Lung (tissue), 12 donors: ENCODE measurements around the gene SRP54. TPM values are rescaled to one million over a fixed set of nuclear protein-coding genes. Genes with fewer than 3 reads are reported as not detected.

ENCODE experiments used
- ATAC-seq: fragments of 200-7000 bp; cut with Tn5 transposase; one replicate; pipeline ENCODE4 v1.9.1; 2020; ENCODE audit warnings: moderate number of reproducible peaks; ENCODE audit not compliant: insufficient read depth, low FRiP score
- DNase-seq, 3 donors: peaks; one replicate each; pipeline ENCODE4 v3.0.0-alpha.2; 2013 to 2017
- H3K27ac ChIP-seq, 2 donors: one replicate each; pipeline ENCODE4 v1.5.1; 2013; ENCODE audit warnings: mild to moderate bottlenecking in 2 of 2, moderate library complexity in 2 of 2, control low read depth in 1 of 2, inconsistent platforms in 1 of 2, low read depth in 1 of 2, low read length in 1 of 2
- H3K27me3 ChIP-seq, 3 donors: one replicate each; pipeline ENCODE4 v1.5.1; 2013; ENCODE audit warnings: low read length in 2 of 3; ENCODE audit not compliant: control insufficient read depth in 3 of 3, insufficient read depth in 3 of 3
- H3K36me3 ChIP-seq, 4 donors: one replicate each; pipeline ENCODE4 v1.5.1; 2013; ENCODE audit warnings: low read length in 4 of 4, mild to moderate bottlenecking in 1 of 4, moderate library complexity in 1 of 4; ENCODE audit not compliant: control insufficient read depth in 4 of 4, insufficient read depth in 4 of 4
- H3K4me1 ChIP-seq, 5 donors: one replicate each; pipeline ENCODE4 v1.5.1; 2013; ENCODE audit warnings: low read length in 5 of 5, mild to moderate bottlenecking in 2 of 5, moderate library complexity in 1 of 5; ENCODE audit not compliant: control insufficient read depth in 5 of 5, insufficient read depth in 5 of 5
- H3K4me3 ChIP-seq: one replicate; pipeline ENCODE4 v1.5.1; 2013; ENCODE audit warnings: mild to moderate bottlenecking, control low read depth, moderate library complexity
- H3K9ac ChIP-seq, 2 donors: one replicate each; pipeline ENCODE4 v1.5.1; 2013; ENCODE audit warnings: low read length in 2 of 2, control low read depth in 1 of 2; ENCODE audit not compliant: insufficient read depth in 1 of 2
- H3K9me3 ChIP-seq, 4 donors: one replicate each; pipeline ENCODE4 v1.5.1; 2013; ENCODE audit warnings: low read length in 3 of 4, mild to moderate bottlenecking in 1 of 4, moderate library complexity in 1 of 4; ENCODE audit not compliant: control insufficient read depth in 4 of 4, insufficient read depth in 3 of 4
- CTCF ChIP-seq: IDR thresholded peaks from 2 replicates; pipeline ENCODE4 v1.5.1; 2012; ENCODE audit warnings: mild to moderate bottlenecking; ENCODE audit errors: control extremely low read depth, extremely low read depth
- WGBS, 2 donors: extraction: QIAGEN DNeasy Blood & Tissue Kit; methylation state at CpG; one replicate each; pipeline ENCODE4 v1.1.7; 2013; 5-methylcytosine and 5-hydroxymethylcytosine counted together
- polyA plus RNA-seq, 2 donors: library from polyadenylated mRNA; stranded (reverse); fragments of 200-250 nt; gene quantifications; one replicate each; pipeline ENCODE4 v1.2.1, GENCODE V29; 2013
- total RNA-seq, 2 donors: library from RNA; depleted of rRNA in 1 of 2; stranded (reverse); fragments of >200 nt in 1 of 2; gene quantifications; one replicate each; pipeline ENCODE4 v1.2.1, GENCODE V29; 2014 to 2021
- donor health status: control.
- donor health status: control.
- donor health status: Bipolar disorder and iron deficiency.
- donor health status: healthy.
- donor health status: DM: yes; HTN: yes; CAD: no.

Gene SRP54
- total and polyA plus RNA-seq, 4 donors: 24.5 to 92.8 (median 44.8) TPM

- peaks cover 0 to 10% (median 0%) of the 10 kb centered on the region in 5 donors for H3K4me1 ChIP-seq
- no peak for TF ChIP-seq CTCF
- 91 to 93% methylated on average over 3 of the region's 3 CpGs for WGBS, 2 donors
Observed at GRCh38 chr14:35042632-35043031, 59.8 kb downstream of the SRP54 start.

GRCh38 chr14:35043046-35043445, 60.3 kb downstream of the SRP54 start:
- ATAC-seq (no peak), DNase-seq (no peak)
- H3K9ac ChIP-seq: no peak overlapping the region
- 70 to 87% methylated on average over 2 of the region's 2 CpGs for WGBS, 2 donors
- H3K27me3 ChIP-seq: no peaks in the 10 kb centered on the region
- H3K27ac ChIP-seq: no peak overlapping the region
- no peak overlapping the region for H3K4me3 ChIP-seq
- H3K4me1 ChIP-seq: peaks cover 0 to 10% (median 0%) of the 10 kb centered on the region in 5 donors
- no peak for TF ChIP-seq CTCF
- no peaks in the 10 kb centered on the region for H3K36me3 ChIP-seq
- H3K9me3 ChIP-seq: peaks cover 0 to 2% (median 0%) of the 10 kb centered on the region in 4 donors

More at GRCh38 chr14:35042632-35043031, 59.8 kb downstream of the SRP54 start:
- DNase-seq (no peak), ATAC-seq (no peak)
- Histone ChIP-seq H3K9me3 (peaks cover 0 to 2% (median 0%) of the 10 kb centered on the region in 4 donors), H3K27me3 (no peaks in the 10 kb centered on the region), H3K27ac (no peak overlapping the region), H3K36me3 (no peaks in the 10 kb centered on the region), H3K9ac (no peak overlapping the region), H3K4me3 (no peak overlapping the region)

- Histone ChIP-seq H3K4me1 (peaks cover 0 to 10% (median 2%) of the 10 kb centered on the region in 5 donors), H3K27me3 (no peaks in the 10 kb centered on the region), H3K9me3 (peaks cover 0 to 2% (median 0%) of the 10 kb centered on the region in 4 donors), H3K36me3 (peaks cover 0 to 2% (median 0%) of the 10 kb centered on the region in 4 donors), H3K27ac (peak overlapping the region; percentile 98 to 99), H3K4me3 (no peak overlapping the region), H3K9ac (peak overlapping the region; percentile 93 to 99)
- no peak for TF ChIP-seq CTCF
- DNase-seq: peak in 1 of 3 donors; percentile 60
- no peak for ATAC-seq
- WGBS, 2 donors: 23 to 24% methylated on average over 8 of the region's 8 CpGs
Observed at GRCh38 chr14:35044939-35045797, 62.4 kb downstream of the SRP54 start.
